GM21825 (cell line): Measurements from ENCODE around the gene KRT17.
"Not testable (repeated sequence)": the region's sequence is repeated elsewhere in the genome, so short reads cannot be mapped to it uniquely, and the experiment has no call there.

Source experiments
- ATAC-seq: cut with Tn5 transposase; IDR thresholded peaks from one replicate; pipeline ENCODE4 v1.9.1; 2021; ENCODE audit warnings: mild to moderate bottlenecking, moderate library complexity; ENCODE audit not compliant: unreplicated experiment

Gene KRT17

GRCh38 chr17:41579484-41580243, 44.7 kb downstream of the KRT17 start:
- no peak for ATAC-seq

GRCh38 chr17:41578971-41579370, 45.4 kb downstream of the KRT17 start:
- no peak for ATAC-seq

- ATAC-seq: no peak
Observed at GRCh38 chr17:41578538-41578937, 45.8 kb downstream of the KRT17 start.

GRCh38 chr17:41576740-41577139, 47.6 kb downstream of the KRT17 start:
- not testable (repeated sequence) for ATAC-seq

- no peak for ATAC-seq
Observed at GRCh38 chr17:41575336-41575735, 49.0 kb downstream of the KRT17 start.

- ATAC-seq: no peak
Observed at GRCh38 chr17:41571561-41572434, 52.6 kb downstream of the KRT17 start, which contains the start of gene KRT9. KRT9 (minus strand) TSS chr17:41572059; CDS start chr17:41571992, 67 bp downstream.
